ENCODE measurements around the gene TMEM163.

Gene TMEM163

DNA sequence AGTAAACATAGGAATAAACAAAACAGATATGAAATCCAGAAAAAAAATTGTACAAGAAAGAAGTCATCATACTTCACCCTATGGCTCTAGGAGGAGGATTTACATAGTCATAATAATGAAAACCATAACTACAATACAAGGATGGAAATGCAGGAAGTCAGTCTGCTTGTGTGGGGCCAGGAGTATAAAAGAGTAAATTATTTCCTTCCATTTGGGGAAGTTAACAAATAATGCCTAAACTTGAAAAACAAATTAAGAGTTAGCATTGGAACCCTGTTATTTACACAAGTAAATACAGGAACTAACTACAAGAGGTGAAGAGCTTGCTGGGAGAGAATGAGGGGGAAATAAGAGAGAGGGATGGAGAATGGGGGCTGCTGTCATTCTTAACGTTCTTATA is 15.4 kb downstream of the TMEM163 start:
- in situ Hi-C loops (cut with HindIII; ENCODE audit: low sequenced_read_pairs): no loop called here
- H3K4me3 ChIP-seq (ENCODE audit: low read depth, low read length): no peak overlapping the region
- no peak for DNase-seq (ENCODE audit: low read depth, low spot score)
- no peak for TF ChIP-seq CTCF (IDR thresholded peaks at IDR 0.05; ENCODE audit: low read depth, low read length)

DNA sequence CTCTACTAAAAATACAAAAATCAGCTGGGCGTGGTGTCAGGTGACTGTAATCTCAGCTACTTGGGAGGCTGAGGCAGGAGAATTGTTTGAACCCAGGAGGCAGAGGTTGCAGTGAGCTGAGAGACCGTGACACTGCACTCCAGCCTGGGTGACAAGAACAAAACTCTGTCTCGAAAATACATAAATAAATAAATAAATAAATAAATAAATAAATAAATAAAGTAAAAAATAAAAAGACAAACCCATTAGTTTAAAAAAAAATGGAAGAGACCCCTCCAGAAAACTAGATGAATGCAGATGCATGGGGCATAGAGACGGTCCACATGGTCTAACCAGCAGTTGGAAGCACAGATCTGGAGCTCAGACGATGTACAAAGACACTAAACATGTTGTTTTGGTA is 18.1 kb downstream of the TMEM163 start:
- no peak overlapping the region for H3K4me3 ChIP-seq (ENCODE audit: low read depth, low read length)
- TF ChIP-seq CTCF (IDR thresholded peaks at IDR 0.05; ENCODE audit: low read depth, low read length): no peak
- DNase-seq (ENCODE audit: low read depth, low spot score): no peak
- in situ Hi-C loops (cut with HindIII; ENCODE audit: low sequenced_read_pairs): no loop called here

DNA sequence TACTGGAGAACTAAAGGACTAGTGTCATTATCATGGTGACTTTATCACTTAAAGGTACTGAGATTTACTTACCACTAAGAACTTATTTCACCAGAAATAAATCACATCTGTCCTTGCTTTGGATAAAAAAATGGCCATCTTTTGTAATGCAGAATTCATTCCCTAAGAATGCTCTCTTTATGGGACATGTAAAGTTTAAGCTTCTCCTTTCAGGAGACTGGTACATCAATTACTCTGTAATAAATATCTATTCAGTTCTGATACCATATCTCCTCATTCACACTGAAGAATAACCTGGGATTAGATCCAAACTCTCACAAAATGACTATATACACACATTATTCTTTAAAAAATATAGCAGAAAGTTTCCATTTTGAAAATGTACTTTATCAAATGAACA is 24.4 kb downstream of the TMEM163 start:
- in situ Hi-C loops (cut with HindIII; ENCODE audit: low sequenced_read_pairs): no loop called here
- TF ChIP-seq CTCF (IDR thresholded peaks at IDR 0.05; ENCODE audit: low read depth, low read length): no peak
- H3K4me3 ChIP-seq (ENCODE audit: low read depth, low read length): no peak overlapping the region
- DNase-seq (ENCODE audit: low read depth, low spot score): no peak

- TF ChIP-seq CTCF (IDR thresholded peaks at IDR 0.05; ENCODE audit: low read depth, low read length): no peak
- in situ Hi-C loops (cut with HindIII; ENCODE audit: low sequenced_read_pairs): no loop called here
- H3K4me3 ChIP-seq (ENCODE audit: low read depth, low read length): no peak overlapping the region
- DNase-seq (ENCODE audit: low read depth, low spot score): no peak
Observed at GRCh38 chr2:134693359-134694330, 25.2 kb downstream of the TMEM163 start.

DNA sequence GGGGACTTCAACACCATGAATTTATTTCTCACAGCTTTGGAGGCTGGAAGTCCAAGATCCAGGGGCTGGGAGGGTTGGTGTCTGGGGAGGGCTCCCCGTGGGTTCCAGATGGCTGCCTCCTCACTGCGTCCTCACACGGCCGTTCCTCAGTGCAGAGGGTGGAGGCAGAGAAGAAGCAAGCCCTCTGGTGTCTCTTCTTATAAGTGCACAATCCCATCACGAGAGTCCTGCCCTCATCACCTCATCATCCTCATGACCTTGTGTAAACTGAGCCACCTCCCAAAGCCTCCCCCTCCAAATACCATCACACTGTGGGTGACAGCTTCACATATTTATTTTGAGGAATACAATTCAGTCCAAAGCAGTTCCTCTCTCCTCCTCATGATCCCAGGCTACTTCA is 26.3 kb downstream of the TMEM163 start:
- in situ Hi-C loops (cut with HindIII; ENCODE audit: low sequenced_read_pairs): no loop called here
- TF ChIP-seq CTCF (IDR thresholded peaks at IDR 0.05; ENCODE audit: low read depth, low read length): no peak
- DNase-seq (ENCODE audit: low read depth, low spot score): no peak
- H3K4me3 ChIP-seq (ENCODE audit: low read depth, low read length): no peak overlapping the region

- no peak overlapping the region for H3K4me3 ChIP-seq (ENCODE audit: low read depth, low read length)
- in situ Hi-C loops (cut with HindIII; ENCODE audit: low sequenced_read_pairs): no loop called here
- TF ChIP-seq CTCF (IDR thresholded peaks at IDR 0.05; ENCODE audit: low read depth, low read length): no peak
- DNase-seq (ENCODE audit: low read depth, low spot score): no peak
Observed at GRCh38 chr2:134690629-134691215, 28.1 kb downstream of the TMEM163 start.
